Ishikawa (cell line): ENCODE measurements around the gene HOXC6.

Source experiments
- CEBPB ChIP-seq: IDR thresholded peaks from 2 replicates; pipeline ENCODE4 v1.6.1; 2012
- CREB1 ChIP-seq: IDR thresholded peaks from 2 replicates; pipeline ENCODE4 v1.6.1; 2012; ENCODE audit warnings: low read depth
- EP300 ChIP-seq: IDR thresholded peaks from 2 replicates; pipeline ENCODE4 v1.6.1; 2012; ENCODE audit warnings: borderline replicate concordance
- RAD21 ChIP-seq: IDR thresholded peaks from 2 replicates; pipeline ENCODE4 v1.6.1; 2012; ENCODE audit warnings: low read depth
- TAF1 ChIP-seq: IDR thresholded peaks from 2 replicates; pipeline ENCODE4 v1.6.1; 2012; ENCODE audit warnings: low read depth, mild to moderate bottlenecking

DNA sequence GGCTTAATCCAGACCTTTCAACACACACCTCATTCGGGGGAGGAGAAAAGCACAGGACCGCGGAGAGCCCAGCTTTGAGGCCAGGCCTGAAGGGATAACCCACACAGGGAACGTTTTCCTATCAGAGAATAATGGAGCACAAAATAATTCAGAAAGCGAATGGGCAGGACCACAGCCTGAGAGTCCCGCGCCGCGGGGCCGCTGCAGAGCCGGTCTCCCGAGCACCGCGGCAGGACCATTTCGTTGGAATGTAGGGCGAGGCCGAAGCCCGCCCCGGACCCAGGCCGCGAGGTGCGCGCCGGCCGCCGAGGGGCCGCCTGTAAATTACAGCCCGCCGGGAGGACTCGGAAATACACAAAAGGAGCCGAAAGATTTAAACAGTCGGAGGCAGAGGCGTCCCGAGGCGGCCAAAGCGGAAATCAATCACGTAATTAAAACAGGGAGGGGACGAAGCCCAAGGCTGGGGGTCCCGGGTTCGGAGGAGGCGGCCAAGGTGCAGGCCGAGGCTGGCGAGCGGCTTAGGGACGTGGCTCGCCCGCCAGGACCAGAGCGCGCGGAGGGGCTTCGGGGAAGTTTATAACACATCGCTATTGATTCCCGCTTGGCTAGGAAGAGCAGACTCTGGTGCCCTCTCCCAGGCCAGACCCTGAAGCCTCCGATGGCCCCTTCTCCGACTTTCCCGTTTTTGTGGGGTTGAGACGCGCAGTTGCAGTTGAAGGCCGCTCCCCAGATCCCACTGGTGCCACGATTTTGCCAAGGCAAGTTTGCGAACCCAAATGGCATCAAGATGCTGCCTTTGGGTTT lies 19.1 kb downstream of the HOXC6 start:
- TF ChIP-seq CEBPB = no peak
- TF ChIP-seq RAD21 = no peak
- no peak for TF ChIP-seq CREB1
- TF ChIP-seq EP300 = no peak
- no peak for TF ChIP-seq TAF1
